SK-N-SH (cell line): ENCODE data around the gene PPP1R8.
"Not testable (repeated sequence)": the region's sequence is repeated elsewhere in the genome, so short reads cannot be mapped to it uniquely, and the experiment has no call there.

Experiments used
- ELF1 ChIP-seq: IDR thresholded peaks from 2 replicates; pipeline ENCODE4 v1.4.0; 2012
- EP300 ChIP-seq, 2 experiments: IDR thresholded peaks; 2 replicates each; pipeline versions ENCODE4 v1.4.0 to v1.6.1; 2012; ENCODE audit warnings: borderline replicate concordance in 1 of 2, low read depth in 1 of 2, low read length in 1 of 2
- EZH2phosphoT487 ChIP-seq: fragments of 200-600 bp; sonication (generic); IDR thresholded peaks from 2 replicates; pipeline ENCODE4 v1.6.1; 2017; ENCODE audit warnings: low read depth, mixed run types, mild to moderate bottlenecking, antibody characterized with exemption, moderate library complexity, borderline replicate concordance
- MAX ChIP-seq: IDR thresholded peaks from 2 replicates; pipeline ENCODE4 v1.4.0; 2012; ENCODE audit warnings: low read depth
- NFIC ChIP-seq: IDR thresholded peaks from 2 replicates; pipeline ENCODE4 v1.4.0; 2012; ENCODE audit warnings: borderline replicate concordance
- POLR2AphosphoS5 ChIP-seq: IDR thresholded peaks from 2 replicates; pipeline ENCODE4 v1.6.1; 2012; ENCODE audit warnings: low read depth, low read length
- TEAD4 ChIP-seq: IDR thresholded peaks from 2 replicates; pipeline ENCODE4 v1.4.0; 2012; ENCODE audit warnings: mild to moderate bottlenecking, borderline replicate concordance; ENCODE audit not compliant: insufficient read depth
- TF ChIP-seq, protein P1 (sequence below): fragments of 200-600 bp; sonication (generic); IDR thresholded peaks from 2 replicates; pipeline ENCODE4 v1.6.1; 2017; ENCODE audit warnings: antibody characterized with exemption, mild to moderate bottlenecking, moderate library complexity

GRCh38 chr1:27829339-27829960 lies 1.1 kb upstream of the PPP1R8 start:
- TF ChIP-seq, protein P1, sequence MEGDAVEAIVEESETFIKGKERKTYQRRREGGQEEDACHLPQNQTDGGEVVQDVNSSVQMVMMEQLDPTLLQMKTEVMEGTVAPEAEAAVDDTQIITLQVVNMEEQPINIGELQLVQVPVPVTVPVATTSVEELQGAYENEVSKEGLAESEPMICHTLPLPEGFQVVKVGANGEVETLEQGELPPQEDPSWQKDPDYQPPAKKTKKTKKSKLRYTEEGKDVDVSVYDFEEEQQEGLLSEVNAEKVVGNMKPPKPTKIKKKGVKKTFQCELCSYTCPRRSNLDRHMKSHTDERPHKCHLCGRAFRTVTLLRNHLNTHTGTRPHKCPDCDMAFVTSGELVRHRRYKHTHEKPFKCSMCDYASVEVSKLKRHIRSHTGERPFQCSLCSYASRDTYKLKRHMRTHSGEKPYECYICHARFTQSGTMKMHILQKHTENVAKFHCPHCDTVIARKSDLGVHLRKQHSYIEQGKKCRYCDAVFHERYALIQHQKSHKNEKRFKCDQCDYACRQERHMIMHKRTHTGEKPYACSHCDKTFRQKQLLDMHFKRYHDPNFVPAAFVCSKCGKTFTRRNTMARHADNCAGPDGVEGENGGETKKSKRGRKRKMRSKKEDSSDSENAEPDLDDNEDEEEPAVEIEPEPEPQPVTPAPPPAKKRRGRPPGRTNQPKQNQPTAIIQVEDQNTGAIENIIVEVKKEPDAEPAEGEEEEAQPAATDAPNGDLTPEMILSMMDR = not testable (repeated sequence)
- not testable (repeated sequence) for TF ChIP-seq TEAD4; EZH2phosphoT487; MAX; EP300 (IDR thresholded peaks at IDR 0.05; ENCODE audit: borderline replicate concordance in 1 of 2, low read depth in 1 of 2, low read length in 1 of 2); NFIC; ELF1; POLR2AphosphoS5
